Loucy (cell line): Measurements from ENCODE around the gene STK38L.

Source experiments
- H2AFZ ChIP-seq: fragments of 200-600 bp; sonication (generic); 2 replicates; pipeline ENCODE4 v1.6.0; 2016; ENCODE audit warnings: antibody characterized with exemption, mild to moderate bottlenecking, low read length, moderate library complexity
- H3F3A ChIP-seq: fragments of 200-600 bp; 2 replicates; pipeline ENCODE4 v1.6.0; 2016; ENCODE audit warnings: antibody characterized with exemption, low read depth, mild to moderate bottlenecking
- H3K27me3 ChIP-seq: fragments of 200-600 bp; sonication (generic); 2 replicates; pipeline ENCODE4 v1.6.1; 2014; ENCODE audit warnings: low read length, mild to moderate bottlenecking; ENCODE audit not compliant: insufficient read depth, poor library complexity, severe bottlenecking
- H3K36me3 ChIP-seq: fragments of 200-600 bp; sonication (generic); 2 replicates; pipeline ENCODE4 v1.6.1; 2016; ENCODE audit warnings: low read length; ENCODE audit not compliant: insufficient read depth
- H3K4me1 ChIP-seq: fragments of 200-600 bp; sonication (generic); 2 replicates; pipeline ENCODE4 v1.5.1; 2014; ENCODE audit warnings: low read length, mild to moderate bottlenecking; ENCODE audit not compliant: insufficient read depth, poor library complexity, severe bottlenecking
- H3K4me2 ChIP-seq: fragments of 200-600 bp; sonication (generic); 2 replicates; pipeline ENCODE4 v1.6.0; 2014; ENCODE audit warnings: antibody characterized with exemption, low read length, low read depth, mild to moderate bottlenecking; ENCODE audit not compliant: poor library complexity, severe bottlenecking
- H3K4me3 ChIP-seq: fragments of 200-600 bp; sonication (generic); 2 replicates; pipeline ENCODE4 v1.5.1; 2014; ENCODE audit warnings: low read length, mild to moderate bottlenecking, mixed read lengths; ENCODE audit not compliant: poor library complexity, severe bottlenecking
- H3K79me2 ChIP-seq: fragments of 200-600 bp; sonication (generic); 2 replicates; pipeline ENCODE4 v1.6.1; 2014; ENCODE audit warnings: low read length; ENCODE audit not compliant: insufficient read depth
- H3K9ac ChIP-seq: fragments of 200-600 bp; sonication (generic); 2 replicates; pipeline ENCODE4 v1.6.0; 2014; ENCODE audit warnings: mild to moderate bottlenecking, low read depth, low read length, moderate library complexity; ENCODE audit not compliant: poor library complexity, severe bottlenecking
- H3K9me2 ChIP-seq: fragments of 200-600 bp; sonication (generic); replicated peaks from 2 replicates; pipeline ENCODE4 v1.6.1; 2016; ENCODE audit warnings: low read depth, low read length, mixed read lengths
- H3K9me3 ChIP-seq: fragments of 200-600 bp; sonication (generic); 2 replicates; pipeline ENCODE4 v1.6.1; 2014; ENCODE audit warnings: mild to moderate bottlenecking, antibody characterized with exemption, low read length, low read depth; ENCODE audit not compliant: insufficient read depth
- H4K20me1 ChIP-seq: fragments of 200-600 bp; sonication (generic); 2 replicates; pipeline ENCODE4 v1.6.0; 2014; ENCODE audit warnings: antibody characterized with exemption, low read length, mild to moderate bottlenecking; ENCODE audit not compliant: insufficient read depth, poor library complexity, severe bottlenecking
- CTCF ChIP-seq: fragments of 200-600 bp; sonication (generic); conservative IDR thresholded peaks from 2 replicates; pipeline ENCODE4 v1.5.1; 2014; ENCODE audit warnings: mild to moderate bottlenecking, antibody characterized with exemption, low read length
- EZH2phosphoT487 ChIP-seq: fragments of 200-600 bp; IDR thresholded peaks from 2 replicates; pipeline ENCODE4 v1.6.1; 2018; ENCODE audit warnings: antibody characterized with exemption, mild to moderate bottlenecking, moderate library complexity, borderline replicate concordance

STK38L gene

DNA sequence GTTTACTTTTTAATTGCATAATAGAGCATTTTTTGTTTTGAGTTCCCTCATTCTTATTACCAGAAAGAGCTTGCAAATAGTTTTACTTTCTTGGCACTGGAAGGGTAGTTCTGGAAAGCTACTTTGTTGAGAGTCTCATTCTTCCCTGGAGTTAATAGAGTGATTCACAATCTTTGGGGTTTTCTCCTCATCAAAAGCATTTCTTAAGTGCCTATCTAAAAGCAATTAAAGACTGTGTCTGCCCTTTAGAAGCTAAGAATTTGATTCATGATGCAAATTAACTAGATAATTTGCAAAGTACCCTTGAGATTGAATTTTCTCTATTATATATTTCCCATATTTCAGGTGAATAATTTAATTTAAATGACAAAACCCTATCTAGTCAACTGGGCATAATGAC is 80.4 kb downstream of the STK38L start:
- H3K9ac ChIP-seq, result no peak overlapping the region
- H3K79me2 ChIP-seq, result no peaks in the 10 kb centered on the region
- H3K4me1 ChIP-seq, result no peaks in the 10 kb centered on the region
- H3K9me3 ChIP-seq, result no peaks in the 10 kb centered on the region
- TF ChIP-seq EZH2phosphoT487, result no peak
- no peak for TF ChIP-seq CTCF
- no peaks in the 10 kb centered on the region; the same call in 1 of the 2 replicates for H3K36me3 ChIP-seq
- H3K4me2 ChIP-seq, result no peak overlapping the region
- H3K4me3 ChIP-seq, result no peak overlapping the region
- H3K9me2 ChIP-seq, result no peaks in the 10 kb centered on the region
- no peaks in the 10 kb centered on the region for H4K20me1 ChIP-seq
- H3K27me3 ChIP-seq, result no peaks in the 10 kb centered on the region
- H2AFZ ChIP-seq, result no peak overlapping the region
- no peaks in the 10 kb centered on the region for H3F3A ChIP-seq

GRCh38 chr12:27330846-27331245 is 86.8 kb downstream of the STK38L start:
- H3K27me3 ChIP-seq, result no peaks in the 10 kb centered on the region
- H3K36me3 ChIP-seq, result no peaks in the 10 kb centered on the region
- no peaks in the 10 kb centered on the region for H3F3A ChIP-seq
- H2AFZ ChIP-seq, result no peak overlapping the region; the same call in 1 of the 2 replicates
- TF ChIP-seq CTCF (no peak), EZH2phosphoT487 (no peak)
- H3K4me3 ChIP-seq, result no peak overlapping the region
- H3K4me1 ChIP-seq, result peaks cover 34% of the 10 kb centered on the region
- H4K20me1 ChIP-seq, result no peaks in the 10 kb centered on the region
- no peak overlapping the region for H3K4me2 ChIP-seq
- H3K9ac ChIP-seq, result no peak overlapping the region
- H3K9me3 ChIP-seq, result no peaks in the 10 kb centered on the region
- no peaks in the 10 kb centered on the region for H3K9me2 ChIP-seq
- peaks cover 23% of the 10 kb centered on the region for H3K79me2 ChIP-seq

GRCh38 chr12:27331291-27331926 is 87.3 kb downstream of the STK38L start:
- Histone ChIP-seq H3F3A (no peaks in the 10 kb centered on the region), H3K4me2 (peak overlapping the region; percentile 77), H3K79me2 (peaks cover 23% of the 10 kb centered on the region), H3K9me2 (no peaks in the 10 kb centered on the region), H3K9ac (no peak overlapping the region), H4K20me1 (no peaks in the 10 kb centered on the region), H3K4me3 (peak overlapping the region; percentile 80), H3K4me1 (peaks cover 34% of the 10 kb centered on the region), H3K27me3 (no peaks in the 10 kb centered on the region), H3K9me3 (no peaks in the 10 kb centered on the region), H2AFZ (no peak overlapping the region; the same call in 1 of the 2 replicates), H3K36me3 (no peaks in the 10 kb centered on the region)
- no peak for TF ChIP-seq CTCF
- TF ChIP-seq EZH2phosphoT487, result no peak
